WERI-Rb-1 (cell line): ENCODE results near the gene PTPRN2.
A peak's percentile ranks its signal among the peaks of the same experiment; 100 is the strongest.
"Not testable (repeated sequence)": the region's sequence is repeated elsewhere in the genome, so short reads cannot be mapped to it uniquely, and the experiment has no call there.

Experiments used
- DNase-seq: peaks from one replicate; pipeline ENCODE4 v3.0.0-alpha.2; 2020
- H3K27ac ChIP-seq: fragments of 250-450 bp; sonication (Bioruptor Pico); 2 replicates; pipeline ENCODE4 v1.5.1; 2020; ENCODE audit warnings: mild to moderate bottlenecking, moderate library complexity
- H3K27me3 ChIP-seq: fragments of 250-450 bp; sonication (Bioruptor Pico); 2 replicates; pipeline ENCODE4 v1.5.1; 2021; ENCODE audit warnings: mild to moderate bottlenecking, low read depth, moderate library complexity; ENCODE audit not compliant: insufficient read depth, severe bottlenecking
- H3K36me3 ChIP-seq: fragments of 250-450 bp; sonication (Bioruptor Pico); 2 replicates; pipeline ENCODE4 v1.5.1; 2020; ENCODE audit warnings: mild to moderate bottlenecking, moderate library complexity
- H3K4me3 ChIP-seq: 2 replicates; pipeline ENCODE4 v1.5.1; 2011; ENCODE audit warnings: low read depth, mild to moderate bottlenecking, control low read depth, low read length
- H3K9me3 ChIP-seq: fragments of 250-450 bp; sonication (Bioruptor Pico); 2 replicates; pipeline ENCODE4 v1.5.1; 2021; ENCODE audit warnings: mild to moderate bottlenecking, moderate library complexity; ENCODE audit not compliant: severe bottlenecking
- CTCF ChIP-seq: IDR thresholded peaks from 2 replicates; pipeline ENCODE4 v1.5.1; 2011; ENCODE audit warnings: low read depth, mild to moderate bottlenecking, control low read depth, inconsistent platforms, low read length

Gene PTPRN2

GRCh38 chr7:158526531-158526930, 61.1 kb downstream of the PTPRN2 start:
- peak; percentile 52 for DNase-seq
- Histone ChIP-seq H3K36me3 (peaks cover 7% of the 10 kb centered on the region), H3K27ac (peak overlapping the region; percentile 40), H3K4me3 (no peak overlapping the region), H3K9me3 (peaks cover 3% of the 10 kb centered on the region), H3K27me3 (no peaks in the 10 kb centered on the region)
- TF ChIP-seq CTCF, result no peak

GRCh38 chr7:158525648-158526484, 61.8 kb downstream of the PTPRN2 start:
- Histone ChIP-seq H3K27ac (peak overlapping the region; percentile 40), H3K36me3 (peaks cover 7% of the 10 kb centered on the region), H3K4me3 (no peak overlapping the region), H3K27me3 (no peaks in the 10 kb centered on the region), H3K9me3 (peaks cover 3% of the 10 kb centered on the region)
- peak; percentile 46; the same call in 1 of the 2 replicates for TF ChIP-seq CTCF
- no peak for DNase-seq

DNA sequence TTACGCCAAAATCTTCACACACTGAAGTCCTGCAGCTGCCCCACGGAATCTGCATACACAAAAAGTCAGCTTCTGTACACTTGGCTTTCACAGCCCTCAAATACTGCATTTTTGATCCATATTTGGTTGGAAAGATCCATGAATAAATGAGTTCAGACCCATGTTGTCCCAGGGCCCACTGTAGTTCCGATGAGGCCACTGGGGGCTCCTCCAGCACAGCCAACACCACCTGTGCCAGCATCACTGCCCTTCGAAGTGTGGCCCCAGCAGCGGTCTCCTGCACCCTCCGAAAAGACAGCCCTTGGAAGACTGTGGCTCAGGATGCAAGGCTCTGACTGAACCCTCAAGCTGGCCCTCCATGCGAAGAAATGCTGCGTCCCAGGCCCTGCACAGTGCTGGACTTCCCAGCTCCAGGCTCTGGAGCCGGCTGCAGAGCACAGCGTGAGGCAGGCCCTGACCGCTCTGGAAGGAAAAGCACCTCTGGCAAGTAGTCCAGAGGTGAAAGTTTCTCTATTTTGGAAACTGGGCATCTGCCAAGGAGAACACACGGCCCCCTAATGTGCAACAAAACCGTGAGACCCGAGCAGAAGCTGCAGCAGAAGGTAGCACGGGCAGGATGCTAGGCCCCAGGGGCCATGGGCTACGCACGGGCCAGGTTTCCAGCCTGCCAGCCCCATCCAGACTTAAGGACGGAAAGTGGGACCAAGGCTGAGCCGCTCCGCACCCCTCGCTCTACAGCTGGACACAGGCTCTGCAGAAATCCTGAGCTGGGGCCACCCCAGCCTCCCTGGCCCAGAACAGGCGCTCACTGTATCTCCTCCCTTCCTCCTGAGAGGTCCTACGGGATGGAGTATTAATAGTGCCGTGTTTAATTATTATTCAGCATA, 62.6 kb downstream of the PTPRN2 start:
- no peak for DNase-seq
- Histone ChIP-seq H3K4me3 (no peak overlapping the region), H3K36me3 (peaks cover 7% of the 10 kb centered on the region), H3K9me3 (peaks cover 3% of the 10 kb centered on the region), H3K27me3 (no peaks in the 10 kb centered on the region), H3K27ac (no peak overlapping the region)
- TF ChIP-seq CTCF, result 0 out of 2 replicates have a peak, but pooled peaks have one; percentile 11

GRCh38 chr7:158524286-158524685, 63.3 kb downstream of the PTPRN2 start:
- DNase-seq, result peak; percentile 82
- not testable (repeated sequence) for H3K27ac ChIP-seq, H3K27me3 ChIP-seq, H3K9me3 ChIP-seq, H3K4me3 ChIP-seq, H3K36me3 ChIP-seq

DNA sequence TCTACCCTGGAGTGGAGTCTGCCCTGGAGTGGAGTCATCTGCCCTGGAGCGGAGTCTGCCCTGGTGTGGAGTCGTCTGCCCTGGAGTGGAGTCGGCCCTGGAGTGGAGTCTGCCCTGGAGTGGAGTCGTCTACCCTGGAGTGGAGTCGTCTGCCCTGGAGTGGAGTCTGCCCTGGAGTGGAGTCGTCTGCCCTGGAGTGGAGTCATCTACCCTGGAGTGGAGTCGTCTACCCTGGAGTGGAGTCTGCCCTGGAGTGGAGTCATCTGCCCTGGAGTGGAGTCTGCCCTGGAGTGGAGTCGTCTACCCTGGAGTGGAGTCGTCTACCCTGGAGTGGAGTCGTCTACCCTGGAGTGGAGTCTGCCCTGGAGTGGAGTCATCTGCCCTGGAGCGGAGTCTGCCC, 63.7 kb downstream of the PTPRN2 start:
- peak; percentile 63 for DNase-seq
- H3K9me3 ChIP-seq, H3K27me3 ChIP-seq, H3K36me3 ChIP-seq, H3K4me3 ChIP-seq, H3K27ac ChIP-seq: not testable (repeated sequence)

GRCh38 chr7:158523165-158523856, 64.3 kb downstream of the PTPRN2 start:
- H3K27ac ChIP-seq, H3K27me3 ChIP-seq, H3K9me3 ChIP-seq, H3K4me3 ChIP-seq, H3K36me3 ChIP-seq: not testable (repeated sequence)
- peak; percentile 29 for DNase-seq

GRCh38 chr7:158521795-158522194, 65.8 kb downstream of the PTPRN2 start:
- H3K9me3 ChIP-seq, H3K27me3 ChIP-seq, H3K27ac ChIP-seq, DNase-seq, H3K4me3 ChIP-seq, H3K36me3 ChIP-seq: not testable (repeated sequence)
